Vagina (tissue), 2 donors: Measurements from ENCODE around the gene IL2RA.
"Not testable (repeated sequence)": the region's sequence is repeated elsewhere in the genome, so short reads cannot be mapped to it uniquely, and the experiment has no call there.

ENCODE experiments used
- POLR2AphosphoS5 ChIP-seq, 2 donors: sonication (generic); formaldehyde crosslinking; IDR thresholded peaks; one replicate each; pipeline ENCODE4 v1.9.0; 2017; ENCODE audit warnings: antibody characterized with exemption in 2 of 2, mild to moderate bottlenecking in 2 of 2, low read depth in 1 of 2; ENCODE audit not compliant: insufficient read depth in 1 of 2
- TF ChIP-seq, protein P1 (sequence below), 3 experiments: fragments of 450-650 bp in 2 of 3; fragments of 200-600 bp in 1 of 3; sonication (generic) in 1 of 3; IDR thresholded peaks; one replicate each; pipeline ENCODE4 v1.5.1; 2017 to 2019; ENCODE audit warnings: antibody characterized with exemption in 3 of 3, mild to moderate bottlenecking in 2 of 3, moderate library complexity in 2 of 3

DNA sequence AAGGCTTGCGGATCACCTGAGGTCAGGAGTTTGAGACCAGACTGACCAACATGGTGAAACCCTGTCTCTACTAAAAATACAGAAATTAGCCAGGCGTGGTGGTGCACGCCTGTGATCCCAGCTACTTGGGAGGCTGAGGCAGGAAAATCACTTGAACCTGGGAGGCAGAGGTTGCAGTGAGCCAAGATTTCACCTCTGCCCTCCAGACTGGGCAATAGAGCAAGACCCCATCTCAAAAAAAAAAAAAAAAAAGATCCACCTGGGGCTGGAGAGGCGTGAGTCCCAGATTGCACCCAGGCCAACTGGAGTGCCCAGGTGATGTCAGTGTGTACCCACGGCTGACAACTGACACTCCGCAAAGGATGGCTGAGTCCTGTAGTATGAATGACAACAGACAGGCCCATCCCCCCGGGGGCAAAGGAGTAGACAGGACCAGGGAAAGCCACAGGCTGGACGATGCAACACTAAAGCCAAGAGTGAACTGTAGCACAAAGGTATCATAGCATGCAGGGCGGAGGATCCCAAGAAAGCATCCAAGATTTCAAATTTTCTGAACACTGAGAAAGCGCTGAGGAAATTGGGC is 99.7 kb downstream of the IL2RA start:
- TF ChIP-seq, protein P1, sequence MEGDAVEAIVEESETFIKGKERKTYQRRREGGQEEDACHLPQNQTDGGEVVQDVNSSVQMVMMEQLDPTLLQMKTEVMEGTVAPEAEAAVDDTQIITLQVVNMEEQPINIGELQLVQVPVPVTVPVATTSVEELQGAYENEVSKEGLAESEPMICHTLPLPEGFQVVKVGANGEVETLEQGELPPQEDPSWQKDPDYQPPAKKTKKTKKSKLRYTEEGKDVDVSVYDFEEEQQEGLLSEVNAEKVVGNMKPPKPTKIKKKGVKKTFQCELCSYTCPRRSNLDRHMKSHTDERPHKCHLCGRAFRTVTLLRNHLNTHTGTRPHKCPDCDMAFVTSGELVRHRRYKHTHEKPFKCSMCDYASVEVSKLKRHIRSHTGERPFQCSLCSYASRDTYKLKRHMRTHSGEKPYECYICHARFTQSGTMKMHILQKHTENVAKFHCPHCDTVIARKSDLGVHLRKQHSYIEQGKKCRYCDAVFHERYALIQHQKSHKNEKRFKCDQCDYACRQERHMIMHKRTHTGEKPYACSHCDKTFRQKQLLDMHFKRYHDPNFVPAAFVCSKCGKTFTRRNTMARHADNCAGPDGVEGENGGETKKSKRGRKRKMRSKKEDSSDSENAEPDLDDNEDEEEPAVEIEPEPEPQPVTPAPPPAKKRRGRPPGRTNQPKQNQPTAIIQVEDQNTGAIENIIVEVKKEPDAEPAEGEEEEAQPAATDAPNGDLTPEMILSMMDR (IDR thresholded peaks at IDR 0.05) = not testable (repeated sequence)
- not testable (repeated sequence) for TF ChIP-seq POLR2AphosphoS5 (IDR thresholded peaks at IDR 0.05; ENCODE audit: insufficient read depth in 1 of 2, low read depth in 1 of 2)
